ENCODE data around the gene ASTN2.

DNA sequence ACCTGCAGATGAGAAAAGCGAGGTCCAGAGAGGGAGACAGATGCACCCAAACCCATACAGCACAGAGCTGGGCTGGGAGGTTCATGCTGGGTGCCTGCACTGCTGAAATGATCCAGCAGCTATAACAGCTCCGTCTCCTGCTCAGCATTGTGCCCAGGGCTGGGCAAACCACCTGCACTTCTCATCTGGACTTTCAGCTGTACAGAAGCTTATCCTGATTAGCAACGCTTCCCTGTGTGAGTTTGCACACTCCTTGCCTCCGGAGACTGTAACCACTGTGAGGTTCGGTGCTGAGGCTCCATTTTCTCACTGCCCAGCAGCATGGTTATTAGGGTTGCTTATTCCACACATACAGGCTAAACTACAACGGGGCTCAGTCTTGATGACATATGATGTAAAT lies 326.1 kb downstream of the ASTN2 start:
- no peak for TF ChIP-seq POLR2A (IDR thresholded peaks at IDR 0.05; ENCODE audit: low read length)
- no peak for TF ChIP-seq GATA1 (IDR thresholded peaks at IDR 0.05; ENCODE audit: low read depth, low read length)

All from erythroblast (primary cell).